ENCODE data around the gene TAL1. TPM values are rescaled to one million over a fixed set of nuclear protein-coding genes. Genes with fewer than 3 reads are reported as not detected.

The TAL1 gene
- polyA plus RNA-seq, 1 of the 3 experiments (the other 2 are of a cell fraction), result not detected

DNA sequence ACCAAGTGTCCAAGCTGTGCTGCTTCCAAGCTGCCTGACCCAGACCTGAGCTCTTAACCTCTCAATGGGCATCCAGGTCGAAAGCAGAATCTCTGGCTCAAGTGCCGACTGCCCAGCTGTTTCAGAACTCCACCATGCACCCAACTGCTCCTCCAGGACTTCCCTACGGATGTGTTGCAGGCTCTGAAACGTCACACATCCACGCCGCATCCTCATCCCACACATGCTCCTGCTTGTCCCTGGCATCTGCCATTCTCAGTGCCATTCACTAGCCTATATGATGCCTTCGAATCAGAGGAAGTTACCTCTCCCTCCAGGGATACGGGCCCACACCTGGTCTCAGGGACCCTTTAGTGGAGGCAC, 53.4 kb downstream of the TAL1 start:
- POLR2A ChIA-PET, result interaction anchor here (0.6 kb wide), 1 partner anchor 43 kb away, joined by 3 read pairs; no protein-coding TSS in a partner anchor
- Histone ChIP-seq H3K79me2 (ENCODE audit: insufficient read depth) (no peaks in the 10 kb centered on the region), H2AFZ (ENCODE audit: low read depth) (peak overlapping the region; percentile 78; the same call in 1 of the 2 replicates), H3K9ac (no peak overlapping the region), H3K27ac (ENCODE audit: low read depth in 2 of 2, low read length in 1 of 2) (no peak overlapping the region), H3F3A (replicated peaks; ENCODE audit: insufficient read depth) (peaks cover 4% of the 10 kb centered on the region), H3K4me2 (peak overlapping the region; percentile 98), H3K27me3 (ENCODE audit: insufficient read depth) (no peaks in the 10 kb centered on the region), H3K9me3 (no peaks in the 10 kb centered on the region), H3K4me3 (ENCODE audit: low read depth in 2 of 2, low read length in 1 of 2) (peak overlapping the region; percentile 55 to 77; a peak in 3 of 4 replicates), H4K20me1 (ENCODE audit: insufficient read depth) (no peaks in the 10 kb centered on the region), H3K4me1 (ENCODE audit: control insufficient read depth in 1 of 2, insufficient read depth in 2 of 2, low read depth in 1 of 2, low read length in 1 of 2) (peaks cover 4 to 16% of the 10 kb centered on the region in 2 experiments; a peak in 1 of 4 replicates), H3K36me3 (replicated peaks in 1 of 2; ENCODE audit: control insufficient read depth in 1 of 2, insufficient read depth in 2 of 2, low read length in 1 of 2) (no peaks in the 10 kb centered on the region), H3K9me2 (no peaks in the 10 kb centered on the region)
- WGBS (ENCODE audit: low lambda C conversion rate), result 68% methylated on average over 8 of the region's 8 CpGs
- CTCF ChIA-PET, result interaction anchor here (0.5 to 8.1 kb wide), 52 partner anchors 9 to 1268 kb away, joined by 3 to 143 read pairs (median 4); partner anchors contain the start of gene PDZK1IP1
- no peak for DNase-seq
- TF ChIP-seq, protein P1, sequence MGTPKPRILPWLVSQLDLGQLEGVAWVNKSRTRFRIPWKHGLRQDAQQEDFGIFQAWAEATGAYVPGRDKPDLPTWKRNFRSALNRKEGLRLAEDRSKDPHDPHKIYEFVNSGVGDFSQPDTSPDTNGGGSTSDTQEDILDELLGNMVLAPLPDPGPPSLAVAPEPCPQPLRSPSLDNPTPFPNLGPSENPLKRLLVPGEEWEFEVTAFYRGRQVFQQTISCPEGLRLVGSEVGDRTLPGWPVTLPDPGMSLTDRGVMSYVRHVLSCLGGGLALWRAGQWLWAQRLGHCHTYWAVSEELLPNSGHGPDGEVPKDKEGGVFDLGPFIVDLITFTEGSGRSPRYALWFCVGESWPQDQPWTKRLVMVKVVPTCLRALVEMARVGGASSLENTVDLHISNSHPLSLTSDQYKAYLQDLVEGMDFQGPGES (IDR thresholded peaks at IDR 0.05; ENCODE audit: low read depth, low read length), result no peak
- no peak for TF ChIP-seq TCF12 (IDR thresholded peaks at IDR 0.05)
- TF ChIP-seq RXRA (IDR thresholded peaks at IDR 0.05; ENCODE audit: borderline replicate concordance, low read depth), result no peak
- no peak for TF ChIP-seq YY1 (IDR thresholded peaks at IDR 0.05; ENCODE audit: low read depth)
- no peak for TF ChIP-seq FOSL2 (IDR thresholded peaks at IDR 0.05; ENCODE audit: borderline replicate concordance, low read depth)

DNA sequence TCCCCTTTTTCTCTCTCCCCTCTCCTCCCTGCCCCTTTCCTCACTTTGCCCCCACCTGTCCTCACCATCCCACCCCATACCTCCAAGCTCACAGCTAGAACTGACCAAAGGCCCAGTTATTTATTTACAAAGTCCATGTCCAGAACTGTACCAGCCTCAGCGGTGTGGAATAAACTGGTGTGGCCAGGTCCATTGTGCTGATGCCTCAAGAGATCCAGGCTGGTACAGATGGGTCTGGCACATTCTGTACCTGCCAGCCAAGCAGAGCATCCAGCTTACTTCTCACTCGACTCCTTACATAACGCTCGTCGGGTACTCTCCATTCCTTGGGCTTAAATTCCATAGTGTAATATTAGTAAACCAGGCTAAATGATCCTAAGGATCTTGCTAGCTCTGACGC, 54.0 kb downstream of the TAL1 start:
- Histone ChIP-seq H3K27me3 (ENCODE audit: insufficient read depth) (no peaks in the 10 kb centered on the region), H3K9ac (no peak overlapping the region), H3K9me3 (no peaks in the 10 kb centered on the region), H3K4me1 (ENCODE audit: control insufficient read depth in 1 of 2, insufficient read depth in 2 of 2, low read depth in 1 of 2, low read length in 1 of 2) (peaks cover 4 to 16% of the 10 kb centered on the region in 2 experiments; a peak in 1 of 4 replicates), H3K4me2 (no peak overlapping the region), H4K20me1 (ENCODE audit: insufficient read depth) (no peaks in the 10 kb centered on the region), H3K79me2 (ENCODE audit: insufficient read depth) (no peaks in the 10 kb centered on the region), H3K36me3 (replicated peaks in 1 of 2; ENCODE audit: control insufficient read depth in 1 of 2, insufficient read depth in 2 of 2, low read length in 1 of 2) (no peaks in the 10 kb centered on the region), H3K9me2 (no peaks in the 10 kb centered on the region), H2AFZ (ENCODE audit: low read depth) (peak overlapping the region; percentile 78; the same call in 1 of the 2 replicates), H3K27ac (ENCODE audit: low read depth in 2 of 2, low read length in 1 of 2) (no peak overlapping the region), H3K4me3 (ENCODE audit: low read depth in 2 of 2, low read length in 1 of 2) (no peak overlapping the region), H3F3A (replicated peaks; ENCODE audit: insufficient read depth) (peaks cover 4% of the 10 kb centered on the region)
- CTCF ChIA-PET, result interaction anchor here (0.9 to 8.1 kb wide), 17 partner anchors 8 to 544 kb away, joined by 3 to 143 read pairs (median 7); partner anchors contain the start of gene PDZK1IP1
- DNase-seq, result no peak
- 85% methylated on average over 6 of the region's 6 CpGs for WGBS (ENCODE audit: low lambda C conversion rate)
- POLR2A ChIA-PET, result no interaction called here
- TF ChIP-seq YY1 (IDR thresholded peaks at IDR 0.05; ENCODE audit: low read depth), result no peak
- TF ChIP-seq EP300 (IDR thresholded peaks at IDR 0.05; ENCODE audit: borderline replicate concordance in 1 of 2, low read depth in 1 of 2, low read length in 1 of 2), result no peak
- no peak for TF ChIP-seq GATA2 (CRISPR knock-in tag; IDR thresholded peaks at IDR 0.05)
- TF ChIP-seq TAF1 (IDR thresholded peaks at IDR 0.05; ENCODE audit: borderline replicate concordance, low read depth, low read length), result no peak
- TF ChIP-seq, protein P2, sequence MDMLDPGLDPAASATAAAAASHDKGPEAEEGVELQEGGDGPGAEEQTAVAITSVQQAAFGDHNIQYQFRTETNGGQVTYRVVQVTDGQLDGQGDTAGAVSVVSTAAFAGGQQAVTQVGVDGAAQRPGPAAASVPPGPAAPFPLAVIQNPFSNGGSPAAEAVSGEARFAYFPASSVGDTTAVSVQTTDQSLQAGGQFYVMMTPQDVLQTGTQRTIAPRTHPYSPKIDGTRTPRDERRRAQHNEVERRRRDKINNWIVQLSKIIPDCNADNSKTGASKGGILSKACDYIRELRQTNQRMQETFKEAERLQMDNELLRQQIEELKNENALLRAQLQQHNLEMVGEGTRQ (IDR thresholded peaks at IDR 0.05; ENCODE audit: borderline replicate concordance, low read depth, low read length), result no peak
- TF ChIP-seq ELF1 (IDR thresholded peaks at IDR 0.05), result no peak
- TF ChIP-seq, protein P3, sequence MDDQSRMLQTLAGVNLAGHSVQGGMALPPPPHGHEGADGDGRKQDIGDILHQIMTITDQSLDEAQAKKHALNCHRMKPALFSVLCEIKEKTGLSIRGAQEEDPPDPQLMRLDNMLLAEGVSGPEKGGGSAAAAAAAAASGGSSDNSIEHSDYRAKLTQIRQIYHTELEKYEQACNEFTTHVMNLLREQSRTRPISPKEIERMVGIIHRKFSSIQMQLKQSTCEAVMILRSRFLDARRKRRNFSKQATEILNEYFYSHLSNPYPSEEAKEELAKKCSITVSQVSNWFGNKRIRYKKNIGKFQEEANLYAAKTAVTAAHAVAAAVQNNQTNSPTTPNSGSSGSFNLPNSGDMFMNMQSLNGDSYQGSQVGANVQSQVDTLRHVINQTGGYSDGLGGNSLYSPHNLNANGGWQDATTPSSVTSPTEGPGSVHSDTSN (IDR thresholded peaks at IDR 0.05), result no peak
- no peak for TF ChIP-seq RCOR1 (IDR thresholded peaks at IDR 0.05; ENCODE audit: low read length)
- no peak for TF ChIP-seq GABPA (IDR thresholded peaks at IDR 0.05; ENCODE audit: low read depth)
- TF ChIP-seq MXI1 (IDR thresholded peaks at IDR 0.05; ENCODE audit: low read depth, low read length), result no peak
- TF ChIP-seq, protein P4, sequence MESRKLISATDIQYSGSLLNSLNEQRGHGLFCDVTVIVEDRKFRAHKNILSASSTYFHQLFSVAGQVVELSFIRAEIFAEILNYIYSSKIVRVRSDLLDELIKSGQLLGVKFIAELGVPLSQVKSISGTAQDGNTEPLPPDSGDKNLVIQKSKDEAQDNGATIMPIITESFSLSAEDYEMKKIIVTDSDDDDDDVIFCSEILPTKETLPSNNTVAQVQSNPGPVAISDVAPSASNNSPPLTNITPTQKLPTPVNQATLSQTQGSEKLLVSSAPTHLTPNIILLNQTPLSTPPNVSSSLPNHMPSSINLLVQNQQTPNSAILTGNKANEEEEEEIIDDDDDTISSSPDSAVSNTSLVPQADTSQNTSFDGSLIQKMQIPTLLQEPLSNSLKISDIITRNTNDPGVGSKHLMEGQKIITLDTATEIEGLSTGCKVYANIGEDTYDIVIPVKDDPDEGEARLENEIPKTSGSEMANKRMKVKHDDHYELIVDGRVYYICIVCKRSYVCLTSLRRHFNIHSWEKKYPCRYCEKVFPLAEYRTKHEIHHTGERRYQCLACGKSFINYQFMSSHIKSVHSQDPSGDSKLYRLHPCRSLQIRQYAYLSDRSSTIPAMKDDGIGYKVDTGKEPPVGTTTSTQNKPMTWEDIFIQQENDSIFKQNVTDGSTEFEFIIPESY (IDR thresholded peaks at IDR 0.05; ENCODE audit: borderline replicate concordance, low read depth), result no peak
- TF ChIP-seq FOXM1 (IDR thresholded peaks at IDR 0.05; ENCODE audit: low read depth), result no peak
- no peak for TF ChIP-seq JUND (IDR thresholded peaks at IDR 0.05)
- no peak for TF ChIP-seq MEF2A (IDR thresholded peaks at IDR 0.05; ENCODE audit: borderline replicate concordance, low read depth)
- TF ChIP-seq, protein P5, sequence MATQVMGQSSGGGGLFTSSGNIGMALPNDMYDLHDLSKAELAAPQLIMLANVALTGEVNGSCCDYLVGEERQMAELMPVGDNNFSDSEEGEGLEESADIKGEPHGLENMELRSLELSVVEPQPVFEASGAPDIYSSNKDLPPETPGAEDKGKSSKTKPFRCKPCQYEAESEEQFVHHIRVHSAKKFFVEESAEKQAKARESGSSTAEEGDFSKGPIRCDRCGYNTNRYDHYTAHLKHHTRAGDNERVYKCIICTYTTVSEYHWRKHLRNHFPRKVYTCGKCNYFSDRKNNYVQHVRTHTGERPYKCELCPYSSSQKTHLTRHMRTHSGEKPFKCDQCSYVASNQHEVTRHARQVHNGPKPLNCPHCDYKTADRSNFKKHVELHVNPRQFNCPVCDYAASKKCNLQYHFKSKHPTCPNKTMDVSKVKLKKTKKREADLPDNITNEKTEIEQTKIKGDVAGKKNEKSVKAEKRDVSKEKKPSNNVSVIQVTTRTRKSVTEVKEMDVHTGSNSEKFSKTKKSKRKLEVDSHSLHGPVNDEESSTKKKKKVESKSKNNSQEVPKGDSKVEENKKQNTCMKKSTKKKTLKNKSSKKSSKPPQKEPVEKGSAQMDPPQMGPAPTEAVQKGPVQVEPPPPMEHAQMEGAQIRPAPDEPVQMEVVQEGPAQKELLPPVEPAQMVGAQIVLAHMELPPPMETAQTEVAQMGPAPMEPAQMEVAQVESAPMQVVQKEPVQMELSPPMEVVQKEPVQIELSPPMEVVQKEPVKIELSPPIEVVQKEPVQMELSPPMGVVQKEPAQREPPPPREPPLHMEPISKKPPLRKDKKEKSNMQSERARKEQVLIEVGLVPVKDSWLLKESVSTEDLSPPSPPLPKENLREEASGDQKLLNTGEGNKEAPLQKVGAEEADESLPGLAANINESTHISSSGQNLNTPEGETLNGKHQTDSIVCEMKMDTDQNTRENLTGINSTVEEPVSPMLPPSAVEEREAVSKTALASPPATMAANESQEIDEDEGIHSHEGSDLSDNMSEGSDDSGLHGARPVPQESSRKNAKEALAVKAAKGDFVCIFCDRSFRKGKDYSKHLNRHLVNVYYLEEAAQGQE (IDR thresholded peaks at IDR 0.05; ENCODE audit: low read depth, low read length), result no peak
- no peak for TF ChIP-seq SIN3A (IDR thresholded peaks at IDR 0.05; ENCODE audit: borderline replicate concordance, low read depth, low read length)

Data from SK-N-SH (cell line).